Measurements from ENCODE around the gene ERFL. TPM values are rescaled to one million over a fixed set of nuclear protein-coding genes. Genes with fewer than 3 reads are reported as not detected.
"Not testable (repeated sequence)": the region's sequence is repeated elsewhere in the genome, so short reads cannot be mapped to it uniquely, and the experiment has no call there.

ERFL gene
- total RNA-seq, 1 donor from 2014 or later = 0.49 TPM

DNA sequence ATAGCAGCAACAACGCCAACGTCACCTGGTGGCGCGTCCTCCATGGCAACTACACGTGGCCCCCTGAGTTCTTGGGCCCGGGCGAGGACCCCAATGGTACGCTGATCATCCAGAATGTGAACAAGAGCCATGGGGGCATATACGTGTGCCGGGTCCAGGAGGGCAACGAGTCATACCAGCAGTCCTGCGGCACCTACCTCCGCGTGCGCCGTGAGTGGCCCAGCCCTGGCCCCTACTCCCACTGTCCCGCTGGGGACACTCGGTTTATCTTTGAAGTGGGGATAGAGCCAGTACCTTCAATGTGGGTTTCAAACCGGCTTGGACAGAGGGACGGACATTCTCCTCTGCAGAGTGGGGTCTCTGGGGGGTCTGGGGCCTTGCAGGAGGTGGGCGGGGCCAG lies 49.2 kb downstream of the ERFL start:
- no peaks in the 10 kb centered on the region for H3K27me3 ChIP-seq
- H3K27ac ChIP-seq = no peak overlapping the region
- no peaks in the 10 kb centered on the region for H3K9me3 ChIP-seq
- no peak overlapping the region for H3K4me3 ChIP-seq
- intact Hi-C loops (cut with DNase I) = no loop called here
- peaks cover 8% of the 10 kb centered on the region for H3K4me1 ChIP-seq
- no peak for DNase-seq (ENCODE audit: extremely low spot score in 2 of 2)
- no peaks in the 10 kb centered on the region for H3K36me3 ChIP-seq
- TF ChIP-seq POLR2AphosphoS5 (IDR thresholded peaks at IDR 0.05; ENCODE audit: insufficient read depth in 1 of 2, low read depth in 1 of 2) = no peak
- TF ChIP-seq POLR2A (IDR thresholded peaks at IDR 0.05) = no peak
- TF ChIP-seq, protein P1, sequence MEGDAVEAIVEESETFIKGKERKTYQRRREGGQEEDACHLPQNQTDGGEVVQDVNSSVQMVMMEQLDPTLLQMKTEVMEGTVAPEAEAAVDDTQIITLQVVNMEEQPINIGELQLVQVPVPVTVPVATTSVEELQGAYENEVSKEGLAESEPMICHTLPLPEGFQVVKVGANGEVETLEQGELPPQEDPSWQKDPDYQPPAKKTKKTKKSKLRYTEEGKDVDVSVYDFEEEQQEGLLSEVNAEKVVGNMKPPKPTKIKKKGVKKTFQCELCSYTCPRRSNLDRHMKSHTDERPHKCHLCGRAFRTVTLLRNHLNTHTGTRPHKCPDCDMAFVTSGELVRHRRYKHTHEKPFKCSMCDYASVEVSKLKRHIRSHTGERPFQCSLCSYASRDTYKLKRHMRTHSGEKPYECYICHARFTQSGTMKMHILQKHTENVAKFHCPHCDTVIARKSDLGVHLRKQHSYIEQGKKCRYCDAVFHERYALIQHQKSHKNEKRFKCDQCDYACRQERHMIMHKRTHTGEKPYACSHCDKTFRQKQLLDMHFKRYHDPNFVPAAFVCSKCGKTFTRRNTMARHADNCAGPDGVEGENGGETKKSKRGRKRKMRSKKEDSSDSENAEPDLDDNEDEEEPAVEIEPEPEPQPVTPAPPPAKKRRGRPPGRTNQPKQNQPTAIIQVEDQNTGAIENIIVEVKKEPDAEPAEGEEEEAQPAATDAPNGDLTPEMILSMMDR (IDR thresholded peaks at IDR 0.05) = no peak

DNA sequence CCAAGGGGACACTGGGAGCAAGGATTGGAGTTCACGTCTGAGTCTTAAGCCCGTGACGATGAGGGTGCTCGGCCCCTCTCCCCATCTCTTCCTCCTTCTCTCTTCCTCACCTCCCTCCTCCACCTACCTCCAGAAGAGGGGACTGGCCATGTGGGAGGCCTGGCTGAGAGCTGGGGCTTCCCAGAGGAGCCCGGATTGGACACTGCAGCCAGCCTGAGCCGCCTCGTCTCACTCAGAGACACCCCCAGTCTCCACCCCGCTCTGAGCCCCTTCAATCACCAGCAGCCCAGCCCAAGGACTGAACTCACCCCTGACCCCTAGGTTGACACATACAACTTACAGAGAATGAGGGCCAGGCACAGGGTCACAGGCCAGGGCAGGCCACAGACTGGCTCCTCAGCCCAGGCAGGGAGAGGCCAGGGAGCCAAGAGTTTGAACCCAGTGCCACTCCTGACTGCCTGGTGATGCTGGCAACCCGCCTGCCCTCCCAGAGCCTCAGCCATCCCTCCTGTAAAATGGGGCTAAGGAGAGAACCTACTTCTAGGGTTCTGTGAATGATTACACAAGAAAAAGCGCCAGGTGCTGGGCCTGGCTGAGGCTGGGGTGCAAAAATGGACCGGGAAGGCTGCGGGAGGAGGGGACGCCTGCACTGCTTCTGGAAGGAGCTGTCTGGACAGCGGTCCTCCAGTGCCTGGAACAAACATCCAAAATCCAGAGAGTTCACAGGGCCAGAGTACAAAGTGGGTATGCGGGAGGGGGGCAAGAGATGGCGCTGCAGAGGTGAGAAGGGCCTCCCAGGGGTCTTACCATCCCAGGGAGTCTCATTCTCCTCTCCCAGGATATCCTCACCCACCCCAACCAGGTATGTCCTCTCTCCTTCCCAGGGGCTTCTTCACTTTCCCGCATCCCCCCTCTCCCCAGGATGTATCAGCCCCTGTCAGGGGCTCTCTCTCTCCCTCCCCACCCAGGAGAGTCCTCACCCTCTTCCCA lies 50.0 kb downstream of the ERFL start:
- no peaks in the 10 kb centered on the region for H3K9me3 ChIP-seq
- TF ChIP-seq, protein P1 (IDR thresholded peaks at IDR 0.05) = no peak
- TF ChIP-seq POLR2AphosphoS5 (IDR thresholded peaks at IDR 0.05; ENCODE audit: insufficient read depth in 1 of 2, low read depth in 1 of 2) (no peak), POLR2A (IDR thresholded peaks at IDR 0.05) (no peak)
- no peaks in the 10 kb centered on the region for H3K36me3 ChIP-seq
- no peak overlapping the region for H3K27ac ChIP-seq
- intact Hi-C loops (cut with DNase I) = no loop called here
- H3K4me1 ChIP-seq = peaks cover 8% of the 10 kb centered on the region
- H3K4me3 ChIP-seq = no peak overlapping the region
- DNase-seq (ENCODE audit: extremely low spot score in 2 of 2) = no peak
- no peaks in the 10 kb centered on the region for H3K27me3 ChIP-seq

DNA sequence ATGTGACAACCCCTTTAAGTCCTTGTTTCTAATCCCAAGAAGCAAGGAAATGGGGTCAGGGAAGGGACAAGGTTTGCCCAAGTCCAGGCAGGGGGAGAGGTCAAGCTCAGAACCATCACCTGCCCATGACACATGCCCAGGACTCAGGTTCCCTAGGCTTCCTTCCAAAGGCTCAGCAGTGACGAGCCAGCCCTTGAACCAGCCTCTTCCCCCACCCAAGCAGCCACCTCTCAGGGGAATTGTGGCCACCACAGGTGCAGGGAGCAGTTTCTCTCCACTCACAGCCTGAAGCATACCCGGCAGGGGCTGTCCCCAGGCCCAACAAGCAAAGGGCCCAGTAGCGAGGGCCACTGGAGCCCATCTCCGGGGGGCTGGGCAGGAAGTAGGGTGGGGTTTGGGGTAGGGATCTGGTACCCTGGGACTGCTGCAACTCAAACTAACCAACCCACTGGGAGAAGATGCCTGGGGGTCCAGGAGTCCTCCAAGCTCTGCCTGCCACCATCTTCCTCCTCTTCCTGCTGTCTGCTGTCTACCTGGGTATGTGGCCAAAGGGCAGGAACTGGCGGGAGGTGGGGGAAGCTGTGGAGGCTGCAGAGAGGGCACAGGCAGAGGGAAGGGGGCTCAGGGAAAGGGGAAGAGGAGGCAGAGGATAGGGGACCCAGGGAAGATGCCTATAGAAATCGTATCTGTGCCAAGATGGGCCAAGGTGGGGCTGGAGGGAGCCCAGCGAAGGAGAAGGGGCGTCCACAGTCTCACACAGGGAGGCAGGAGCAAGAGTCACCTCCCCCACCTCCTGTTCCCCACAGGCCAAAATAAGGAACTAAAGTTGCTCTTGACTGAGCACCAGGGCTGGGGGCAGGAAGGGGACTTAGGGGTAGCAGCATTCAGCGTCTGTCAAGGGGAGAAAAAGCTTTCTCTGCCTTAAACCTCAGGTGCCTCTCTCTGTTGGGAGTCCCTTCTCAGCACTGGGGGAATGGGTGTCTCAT lies 51.1 kb downstream of the ERFL start, which contains the start of gene CD79A:
TSS of gene CD79A (plus strand) at position 433 of the 986 bp plus-strand sequence. CDS start at position 459, 26 bp downstream.
- Histone ChIP-seq H3K4me3 (no peak within 1 kb of the TSS), H3K27ac (no peak within 1 kb of the TSS)
- intact Hi-C loops (cut with DNase I) = no loop called here

DNA sequence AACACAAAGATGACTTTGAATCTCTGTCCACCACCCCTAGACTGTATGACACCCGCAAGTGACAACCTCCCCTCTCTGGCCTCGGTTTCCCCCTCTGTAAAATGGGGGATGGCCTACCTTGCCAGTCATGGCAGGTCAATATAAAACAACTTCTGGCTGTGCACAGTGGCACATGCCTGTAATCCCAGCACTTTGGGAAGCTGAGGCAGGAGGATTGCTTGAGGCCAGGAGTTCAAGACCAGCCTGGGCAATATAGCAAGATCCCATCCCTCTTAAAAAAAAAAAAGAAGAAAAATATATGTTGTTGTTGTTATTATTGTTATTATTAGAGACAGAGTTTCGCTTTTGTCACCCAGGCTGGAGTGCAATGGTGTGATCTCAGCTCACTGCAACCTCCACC lies 52.3 kb downstream of the ERFL start:
- H3K27me3 ChIP-seq; intact Hi-C loops (cut with DNase I): not testable (repeated sequence)

More for the DNA sequence above, 51.1 kb downstream of the ERFL start, which contains the start of gene CD79A:
- H3K36me3 ChIP-seq = no peaks in the 10 kb centered on the region
- TF ChIP-seq POLR2A (IDR thresholded peaks at IDR 0.05) = no peak
- TF ChIP-seq, protein P1 (IDR thresholded peaks at IDR 0.05) = no peak
- peaks cover 3% of the 10 kb centered on the region for H3K4me1 ChIP-seq
- H3K27me3 ChIP-seq = no peaks in the 10 kb centered on the region
- DNase-seq (ENCODE audit: extremely low spot score in 2 of 2) = no peak
- no peaks in the 10 kb centered on the region for H3K9me3 ChIP-seq

More for the DNA sequence above, 52.3 kb downstream of the ERFL start:
- not testable (repeated sequence) for H3K27ac ChIP-seq; H3K9me3 ChIP-seq; H3K4me1 ChIP-seq; H3K4me3 ChIP-seq; DNase-seq (ENCODE audit: extremely low spot score in 2 of 2)
- peaks cover 0 to 10% of the 10 kb centered on the region in 2 donors for H3K36me3 ChIP-seq
